Stimulated activated CD8-positive, alpha-beta memory T cell treated with anti-CD3 and anti-CD28 coated beads, Interleukin-4, amount 100 ng/mL, for 24 hours (primary cell): ENCODE results near the gene SH3RF2.
A peak's percentile ranks its signal among the peaks of the same experiment; 100 is the strongest.
"Not testable (repeated sequence)": the region's sequence is repeated elsewhere in the genome, so short reads cannot be mapped to it uniquely, and the experiment has no call there.

ENCODE experiments used
- DNase-seq: peaks from one replicate; pipeline ENCODE4 v3.0.0-alpha.2; 2020; ENCODE audit warnings: low read depth

Gene SH3RF2

GRCh38 chr5:146079695-146080373, 143.5 kb downstream of the SH3RF2 start:
- DNase-seq: peak; percentile 1

- DNase-seq: no peak
Observed at GRCh38 chr5:146081556-146081955, 145.2 kb downstream of the SH3RF2 start.

- DNase-seq: no peak
Observed at GRCh38 chr5:146082798-146083197, 146.4 kb downstream of the SH3RF2 start.

- DNase-seq: no peak
Observed at GRCh38 chr5:146084376-146084775, 148.0 kb downstream of the SH3RF2 start.

- DNase-seq: no peak
Observed at GRCh38 chr5:146088098-146088497, 151.7 kb downstream of the SH3RF2 start.

GRCh38 chr5:146089287-146089686, 152.9 kb downstream of the SH3RF2 start:
- DNase-seq: no peak

- no peak for DNase-seq
Observed at GRCh38 chr5:146091881-146092280, 155.5 kb downstream of the SH3RF2 start.

GRCh38 chr5:146098047-146098446, 161.7 kb downstream of the SH3RF2 start:
- DNase-seq: no peak

GRCh38 chr5:146101646-146102045, 165.3 kb downstream of the SH3RF2 start:
- no peak for DNase-seq

- no peak for DNase-seq
Observed at GRCh38 chr5:146103594-146103993, 167.2 kb downstream of the SH3RF2 start.

- no peak for DNase-seq
Observed at GRCh38 chr5:146105477-146105876, 169.1 kb downstream of the SH3RF2 start, which contains the start of gene PLAC8L1. TSS of gene PLAC8L1 (minus strand) at chr5:146105577. CDS start at chr5:146104311, 1,266 bp downstream.

GRCh38 chr5:146107901-146108300, 171.5 kb downstream of the SH3RF2 start:
- DNase-seq: no peak

- not testable (repeated sequence) for DNase-seq
Observed at GRCh38 chr5:146108870-146109269, 172.5 kb downstream of the SH3RF2 start.

GRCh38 chr5:146109379-146109778, 173.0 kb downstream of the SH3RF2 start:
- DNase-seq: no peak

- DNase-seq: no peak
Observed at GRCh38 chr5:146111409-146111808, 175.0 kb downstream of the SH3RF2 start.

- no peak for DNase-seq
Observed at GRCh38 chr5:146112476-146112875, 176.1 kb downstream of the SH3RF2 start.
